ENCODE measurements around the gene REXO4.

Gene REXO4, protein sequence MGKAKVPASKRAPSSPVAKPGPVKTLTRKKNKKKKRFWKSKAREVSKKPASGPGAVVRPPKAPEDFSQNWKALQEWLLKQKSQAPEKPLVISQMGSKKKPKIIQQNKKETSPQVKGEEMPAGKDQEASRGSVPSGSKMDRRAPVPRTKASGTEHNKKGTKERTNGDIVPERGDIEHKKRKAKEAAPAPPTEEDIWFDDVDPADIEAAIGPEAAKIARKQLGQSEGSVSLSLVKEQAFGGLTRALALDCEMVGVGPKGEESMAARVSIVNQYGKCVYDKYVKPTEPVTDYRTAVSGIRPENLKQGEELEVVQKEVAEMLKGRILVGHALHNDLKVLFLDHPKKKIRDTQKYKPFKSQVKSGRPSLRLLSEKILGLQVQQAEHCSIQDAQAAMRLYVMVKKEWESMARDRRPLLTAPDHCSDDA

DNA sequence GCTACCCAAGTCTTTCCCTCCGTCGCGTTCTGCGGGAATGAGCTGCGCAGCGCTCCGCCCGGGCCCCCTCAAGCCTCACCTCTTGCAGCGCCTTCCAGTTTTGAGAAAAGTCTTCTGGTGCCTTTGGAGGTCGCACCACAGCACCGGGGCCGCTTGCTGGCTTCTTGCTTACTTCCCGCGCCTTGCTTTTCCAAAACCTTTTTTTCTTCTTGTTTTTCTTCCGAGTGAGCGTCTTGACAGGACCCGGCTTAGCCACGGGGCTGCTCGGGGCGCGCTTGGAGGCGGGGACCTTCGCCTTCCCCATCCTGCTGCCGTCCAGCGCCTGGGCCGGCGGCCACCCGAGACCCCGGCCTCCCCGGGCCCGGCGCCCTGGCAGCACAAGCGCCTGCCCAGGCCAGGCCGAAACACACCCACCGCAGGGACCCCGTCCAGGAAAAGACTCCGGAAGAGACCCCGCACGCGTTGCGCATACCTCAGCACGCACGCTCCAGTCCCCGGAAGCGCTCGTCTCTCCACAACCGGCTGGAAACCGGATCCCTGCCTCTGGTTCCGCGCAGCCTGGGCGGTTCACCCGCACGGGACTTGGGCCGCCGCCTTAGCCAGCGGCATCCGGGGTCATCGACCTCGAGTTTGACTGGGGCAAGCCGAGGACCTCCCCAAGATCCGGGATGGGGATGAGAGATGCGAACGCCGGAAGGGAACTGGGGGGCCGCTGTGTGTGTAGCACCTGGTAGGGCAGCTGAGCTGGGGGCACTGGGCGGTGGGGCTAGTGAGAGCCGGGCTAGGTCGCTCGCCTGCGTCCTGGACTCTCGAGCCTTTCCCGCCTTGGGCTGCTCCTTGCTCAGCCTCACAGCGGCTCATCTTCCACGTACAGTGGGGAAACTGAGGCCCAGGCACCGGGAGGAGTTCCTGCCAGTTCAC lies at the start of gene REXO4:
Gene REXO4 (minus strand): TSS at position 470 of the 921 bp plus-strand sequence. CDS start 166 bp downstream, at position 304.
- TF ChIP-seq, protein P1, sequence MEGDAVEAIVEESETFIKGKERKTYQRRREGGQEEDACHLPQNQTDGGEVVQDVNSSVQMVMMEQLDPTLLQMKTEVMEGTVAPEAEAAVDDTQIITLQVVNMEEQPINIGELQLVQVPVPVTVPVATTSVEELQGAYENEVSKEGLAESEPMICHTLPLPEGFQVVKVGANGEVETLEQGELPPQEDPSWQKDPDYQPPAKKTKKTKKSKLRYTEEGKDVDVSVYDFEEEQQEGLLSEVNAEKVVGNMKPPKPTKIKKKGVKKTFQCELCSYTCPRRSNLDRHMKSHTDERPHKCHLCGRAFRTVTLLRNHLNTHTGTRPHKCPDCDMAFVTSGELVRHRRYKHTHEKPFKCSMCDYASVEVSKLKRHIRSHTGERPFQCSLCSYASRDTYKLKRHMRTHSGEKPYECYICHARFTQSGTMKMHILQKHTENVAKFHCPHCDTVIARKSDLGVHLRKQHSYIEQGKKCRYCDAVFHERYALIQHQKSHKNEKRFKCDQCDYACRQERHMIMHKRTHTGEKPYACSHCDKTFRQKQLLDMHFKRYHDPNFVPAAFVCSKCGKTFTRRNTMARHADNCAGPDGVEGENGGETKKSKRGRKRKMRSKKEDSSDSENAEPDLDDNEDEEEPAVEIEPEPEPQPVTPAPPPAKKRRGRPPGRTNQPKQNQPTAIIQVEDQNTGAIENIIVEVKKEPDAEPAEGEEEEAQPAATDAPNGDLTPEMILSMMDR (conservative IDR thresholded peaks at IDR 0.05; ENCODE audit: control insufficient read depth, insufficient read depth, low read depth, low read length): no peak
- peak within 1 kb of the TSS; percentile 88 for H3K4me3 ChIP-seq (ENCODE audit: control insufficient read depth, low read depth, low read length)
- peak; percentile 90 for DNase-seq (ENCODE audit: low read depth)

DNA sequence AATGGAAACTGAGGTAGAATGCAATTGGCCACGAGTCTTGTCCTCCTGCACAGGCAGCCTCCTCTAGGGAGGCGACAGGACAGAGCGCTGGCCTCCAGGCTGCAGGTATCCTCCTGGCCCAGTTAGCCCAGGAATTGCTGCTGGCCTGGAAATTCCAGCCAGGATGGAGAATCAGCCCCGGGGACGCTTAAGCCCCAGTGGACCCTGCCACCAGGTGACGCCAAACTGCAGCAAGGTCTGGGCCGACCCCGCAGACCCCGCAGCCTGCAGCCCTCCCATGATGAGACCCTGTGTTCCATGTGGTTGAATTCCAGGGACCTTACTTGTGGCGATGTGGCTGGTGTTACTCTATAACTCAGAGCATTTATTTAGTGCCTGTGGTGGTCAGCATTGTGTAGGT lies 49.3 kb upstream of the REXO4 start:
- H3K4me3 ChIP-seq (ENCODE audit: control insufficient read depth, low read depth, low read length): no peak overlapping the region
- TF ChIP-seq, protein P1 (conservative IDR thresholded peaks at IDR 0.05; ENCODE audit: control insufficient read depth, insufficient read depth, low read depth, low read length): no peak

DNA sequence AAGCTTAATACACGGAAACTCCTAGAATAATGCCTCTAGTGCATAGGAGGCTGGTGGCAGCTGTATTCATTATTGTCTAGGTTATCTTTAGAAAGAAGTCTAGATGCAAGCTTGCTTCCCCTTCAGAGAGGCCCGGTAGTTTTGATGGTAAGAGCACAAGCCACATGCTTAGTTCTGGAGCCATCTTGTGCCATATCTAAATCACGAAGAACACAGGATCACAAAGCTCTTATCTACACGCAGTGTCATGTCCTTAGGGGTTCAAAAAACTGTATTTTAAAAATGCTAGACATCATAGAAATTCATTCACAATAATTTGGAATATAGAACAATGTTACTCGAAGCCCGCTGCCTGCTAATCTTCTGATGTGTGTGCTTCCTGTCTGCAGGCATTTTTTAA lies 48.2 kb upstream of the REXO4 start:
- DNase-seq (ENCODE audit: low read depth): no peak
- TF ChIP-seq, protein P1 (conservative IDR thresholded peaks at IDR 0.05; ENCODE audit: control insufficient read depth, insufficient read depth, low read depth, low read length): no peak
- H3K4me3 ChIP-seq (ENCODE audit: control insufficient read depth, low read depth, low read length): no peak overlapping the region

More for the DNA sequence above, 49.3 kb upstream of the REXO4 start:
- no peak for DNase-seq (ENCODE audit: low read depth)

DNA sequence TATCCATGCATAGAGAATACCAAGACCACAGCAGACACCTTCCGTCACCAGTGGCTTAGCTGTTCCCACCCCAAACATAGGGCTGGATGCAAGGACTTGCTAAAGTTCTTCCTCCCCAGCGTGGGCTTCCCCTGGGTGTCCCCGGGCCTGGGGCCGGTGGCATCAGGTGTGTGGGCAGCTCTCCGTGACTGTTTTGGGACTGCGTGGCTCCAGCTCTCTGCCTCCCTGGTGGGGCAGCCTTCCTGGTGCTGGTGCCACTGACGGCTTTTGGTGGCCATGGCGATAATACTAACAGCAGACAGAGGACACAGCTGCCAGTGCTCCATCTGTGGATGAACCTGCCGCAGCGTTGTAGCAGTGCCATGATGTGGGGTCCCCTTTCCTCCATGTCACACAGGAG lies 46.8 kb upstream of the REXO4 start:
- DNase-seq (ENCODE audit: low read depth): no peak
- TF ChIP-seq, protein P1 (conservative IDR thresholded peaks at IDR 0.05; ENCODE audit: control insufficient read depth, insufficient read depth, low read depth, low read length): no peak
- no peak overlapping the region for H3K4me3 ChIP-seq (ENCODE audit: control insufficient read depth, low read depth, low read length)

DNA sequence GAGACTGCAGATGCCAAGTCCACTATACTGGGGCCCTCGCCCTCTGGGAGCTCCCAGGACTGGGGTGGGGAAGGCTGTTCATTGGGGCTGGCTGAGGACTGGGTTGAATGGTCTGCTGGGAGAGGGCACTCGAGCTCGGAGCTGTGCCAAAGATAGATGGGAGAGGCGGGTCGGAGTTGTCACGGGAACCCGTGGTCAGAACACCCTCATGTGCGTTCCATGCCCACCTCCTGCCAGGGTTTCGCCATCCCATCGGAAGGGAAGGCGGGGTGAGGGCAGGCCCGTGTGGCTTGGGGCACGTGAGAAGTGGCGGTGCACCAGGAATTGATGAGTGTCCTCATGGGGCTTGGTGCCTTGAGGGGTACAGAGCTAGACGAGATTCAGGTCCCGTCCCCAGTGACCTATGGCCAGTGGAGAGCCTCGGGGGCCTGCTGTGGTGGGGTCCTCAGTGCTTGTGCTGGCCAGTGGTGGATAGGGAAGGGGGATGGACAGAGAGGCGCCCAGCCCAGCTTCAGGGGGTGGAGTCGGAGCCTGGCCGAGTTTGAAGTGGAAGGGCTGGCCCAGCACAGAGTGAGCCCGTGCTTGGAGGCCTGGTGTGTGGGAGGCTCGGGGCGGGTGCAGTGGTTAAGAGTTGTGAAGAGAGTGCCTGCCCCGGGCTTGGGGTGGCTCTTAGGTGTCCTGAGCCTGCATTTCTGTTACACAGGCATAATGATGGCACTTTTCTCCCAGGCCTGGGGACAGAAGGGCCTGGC lies 46.2 kb upstream of the REXO4 start:
- TF ChIP-seq, protein P1 (conservative IDR thresholded peaks at IDR 0.05; ENCODE audit: control insufficient read depth, insufficient read depth, low read depth, low read length): no peak
- no peak for DNase-seq (ENCODE audit: low read depth)

DNA sequence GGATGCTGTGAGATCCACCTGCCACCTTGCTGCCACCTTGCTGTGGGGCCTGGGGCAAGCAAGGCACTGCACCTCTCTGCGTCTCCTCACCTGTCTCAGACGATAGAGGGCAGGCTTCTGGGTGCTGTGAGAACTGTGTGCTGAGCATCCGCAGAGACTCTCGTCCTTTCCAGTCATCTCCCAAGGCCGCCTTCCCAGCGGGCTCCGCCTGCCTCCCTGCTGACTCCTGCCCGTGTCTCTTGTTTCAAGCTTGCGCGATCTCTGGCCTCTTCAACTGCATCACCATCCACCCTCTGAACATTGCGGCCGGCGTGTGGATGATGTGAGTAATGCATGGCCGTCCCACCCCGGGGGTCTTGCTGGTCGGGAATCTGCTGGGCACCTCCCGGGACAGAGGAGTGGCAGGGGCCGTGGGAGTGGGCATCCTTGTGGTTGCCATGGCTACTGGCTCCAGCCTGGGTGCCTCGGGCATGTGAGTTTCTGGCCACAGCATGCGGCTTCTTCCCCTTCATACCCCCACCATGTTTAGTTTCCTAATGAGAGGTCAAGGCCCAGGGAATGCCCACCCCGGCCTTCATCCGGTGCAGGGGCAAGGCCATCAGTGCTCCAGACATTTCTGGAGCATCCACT lies 45.5 kb upstream of the REXO4 start:
- H3K4me3 ChIP-seq (ENCODE audit: control insufficient read depth, low read depth, low read length): no peak overlapping the region
- DNase-seq (ENCODE audit: low read depth): no peak
- TF ChIP-seq, protein P1 (conservative IDR thresholded peaks at IDR 0.05; ENCODE audit: control insufficient read depth, insufficient read depth, low read depth, low read length): no peak

More for the DNA sequence above, 46.2 kb upstream of the REXO4 start:
- H3K4me3 ChIP-seq (ENCODE audit: control insufficient read depth, low read depth, low read length): no peak overlapping the region

All from fibroblast of mammary gland (primary cell).